Measurements from ENCODE around the gene GALNT4.

The GALNT4 gene

GRCh38 chr12:89537389-89537788 lies 12.8 kb upstream of the GALNT4 start:
- H3K4me3 ChIP-seq (ENCODE audit: low read depth, low read length): no peak overlapping the region
- TF ChIP-seq CTCF (IDR thresholded peaks at IDR 0.05; ENCODE audit: low read depth, low read length): no peak

- H3K4me3 ChIP-seq (ENCODE audit: low read depth, low read length): no peak overlapping the region
- peak; percentile 33; the same call in 1 of the 2 replicates for TF ChIP-seq CTCF (IDR thresholded peaks at IDR 0.05; ENCODE audit: low read depth, low read length)
These were observed 5.1 kb upstream of the GALNT4 start for GRCh38 chr12:89529738-89530137.

DNA sequence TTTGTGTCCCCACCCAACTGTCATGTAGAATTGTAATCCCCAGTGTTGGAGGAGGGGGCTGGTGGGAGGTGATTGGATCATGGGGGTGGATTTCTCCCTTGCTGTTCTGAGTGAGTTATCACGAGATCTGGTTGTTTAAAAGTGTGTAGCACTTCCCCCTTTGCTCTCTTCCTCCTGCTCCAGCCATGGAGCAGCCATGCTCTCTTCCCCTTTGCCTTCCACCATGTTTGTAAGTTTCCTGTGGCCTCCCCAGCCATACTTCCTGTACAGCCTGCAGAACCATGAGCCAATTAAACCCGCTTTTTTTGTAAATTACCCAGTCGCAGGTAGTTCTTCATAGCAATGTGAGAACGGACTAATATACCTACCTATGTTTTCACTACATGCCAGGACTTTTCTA lies 3.8 kb upstream of the GALNT4 start:
- no peak for TF ChIP-seq CTCF (IDR thresholded peaks at IDR 0.05; ENCODE audit: low read depth, low read length)
- H3K4me3 ChIP-seq (ENCODE audit: low read depth, low read length): no peak overlapping the region

DNA sequence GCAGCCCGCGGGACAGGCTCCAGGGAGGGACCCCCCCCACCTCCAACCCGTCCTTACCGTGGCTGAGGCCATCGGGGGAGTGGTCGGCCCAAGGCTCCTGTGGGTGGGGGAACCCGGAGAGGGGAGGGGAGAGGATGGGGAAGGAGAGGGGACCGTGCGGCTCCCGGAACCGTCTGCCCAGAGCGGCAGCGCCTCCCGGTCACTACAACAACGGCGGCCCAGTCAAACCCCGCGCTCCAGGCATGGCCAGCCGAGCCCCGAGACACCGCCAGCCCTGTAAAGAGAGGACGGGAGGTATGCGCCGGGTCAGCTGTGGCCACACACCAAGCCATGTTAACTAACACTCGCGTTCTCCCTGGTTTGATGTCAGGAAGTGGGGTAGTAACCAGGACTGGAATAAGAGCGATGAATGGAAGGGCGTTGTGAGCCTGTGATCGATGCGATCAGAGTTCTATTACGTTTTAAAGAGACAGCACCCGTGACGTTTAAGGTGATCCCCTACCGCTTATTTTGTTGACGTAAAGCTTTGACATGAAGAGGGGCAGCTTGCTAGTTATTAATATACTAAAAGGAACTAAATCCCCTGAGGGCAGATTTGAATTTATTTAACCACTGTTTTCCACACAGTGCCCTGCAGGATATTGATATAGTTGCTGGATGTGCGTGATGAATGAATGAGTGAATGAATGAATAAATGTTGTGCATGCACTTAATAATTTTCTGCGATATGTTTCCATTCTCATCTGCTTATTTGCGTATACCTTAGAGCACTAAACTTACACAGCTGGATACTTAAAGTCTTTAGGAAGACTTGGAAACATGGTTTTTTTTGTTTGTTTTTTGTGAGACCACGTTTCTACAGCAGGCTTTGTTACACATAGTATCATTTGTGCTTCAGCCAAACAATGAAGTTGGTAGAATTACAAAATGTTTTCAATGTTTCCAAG lies 1.5 kb upstream of the GALNT4 start, which contains the start of gene POC1B:
TSS of gene POC1B (minus strand) at position 224 of the 947 bp plus-strand sequence. CDS start at position 72, 152 bp downstream.
- H3K4me3 ChIP-seq (ENCODE audit: low read depth, low read length): peak within 1 kb of the TSS; percentile 93
- no peak for TF ChIP-seq CTCF (IDR thresholded peaks at IDR 0.05; ENCODE audit: low read depth, low read length)

GRCh38 chr12:89525305-89525823 lies 768 bp upstream of the GALNT4 start:
- no peak for TF ChIP-seq CTCF (IDR thresholded peaks at IDR 0.05; ENCODE audit: low read depth, low read length)
- peak overlapping the region; percentile 93 for H3K4me3 ChIP-seq (ENCODE audit: low read depth, low read length)

- no peak for TF ChIP-seq CTCF (IDR thresholded peaks at IDR 0.05; ENCODE audit: low read depth, low read length)
- H3K4me3 ChIP-seq (ENCODE audit: low read depth, low read length): peak overlapping the region; percentile 93
These were observed 604 bp downstream of the GALNT4 start for GRCh38 chr12:89523843-89524540.
